GM23338 (cell line): ENCODE results near the gene SLC13A4.

Source experiments
- CREB1 ChIP-seq: fragments of 250-450 bp; sonication (Bioruptor Pico); IDR thresholded peaks from 2 replicates; pipeline ENCODE4 v1.5.0; 2020; ENCODE audit warnings: low read depth, mild to moderate bottlenecking, moderate library complexity
- CTCF ChIP-seq, 2 experiments: fragments of 200-600 bp in 1 of 2; sonication (generic) in 1 of 2; conservative IDR thresholded peaks; 2 replicates each; pipeline versions ENCODE4 v1.5.1 to v1.6.1; 2016 to 2017; ENCODE audit warnings: antibody characterized with exemption in 2 of 2, low read depth in 2 of 2, mild to moderate bottlenecking in 2 of 2, moderate library complexity in 1 of 2
- EZH2phosphoT487 ChIP-seq: fragments of 200-600 bp; sonication (generic); IDR thresholded peaks from one replicate; pipeline ENCODE4 v1.8.1; 2018; ENCODE audit warnings: antibody characterized with exemption; ENCODE audit not compliant: unreplicated experiment
- JUNB ChIP-seq: IDR thresholded peaks from one replicate; pipeline ENCODE4 v1.6.1; 2016; ENCODE audit warnings: antibody characterized with exemption; ENCODE audit not compliant: unreplicated experiment
- POLR2AphosphoS5 ChIP-seq: IDR thresholded peaks from 2 replicates; pipeline ENCODE4 v1.6.1; 2016; ENCODE audit warnings: antibody characterized with exemption, low read depth
- STAT1 ChIP-seq: IDR thresholded peaks from one replicate; pipeline ENCODE4 v1.6.1; 2016; ENCODE audit warnings: antibody characterized with exemption; ENCODE audit not compliant: unreplicated experiment

- TF ChIP-seq CTCF (conservative IDR thresholded peaks at IDR 0.05; ENCODE audit: low read depth in 2 of 2): no peak
- no peak for TF ChIP-seq CREB1 (CRISPR knock-in tag)
- no peak for TF ChIP-seq EZH2phosphoT487
- TF ChIP-seq STAT1: no peak
- TF ChIP-seq POLR2AphosphoS5: no peak
- TF ChIP-seq JUNB: no peak
Observed at GRCh38 chr7:135704698-135705097, 23.3 kb downstream of the SLC13A4 start.
